ENCODE measurements around the gene TFAP2B. TPM values are rescaled to one million over a fixed set of nuclear protein-coding genes. Genes with fewer than 3 reads are reported as not detected.

Gene TFAP2B
- polyA plus RNA-seq, 3 donors = 0.01 TPM; not detected in 2

DNA sequence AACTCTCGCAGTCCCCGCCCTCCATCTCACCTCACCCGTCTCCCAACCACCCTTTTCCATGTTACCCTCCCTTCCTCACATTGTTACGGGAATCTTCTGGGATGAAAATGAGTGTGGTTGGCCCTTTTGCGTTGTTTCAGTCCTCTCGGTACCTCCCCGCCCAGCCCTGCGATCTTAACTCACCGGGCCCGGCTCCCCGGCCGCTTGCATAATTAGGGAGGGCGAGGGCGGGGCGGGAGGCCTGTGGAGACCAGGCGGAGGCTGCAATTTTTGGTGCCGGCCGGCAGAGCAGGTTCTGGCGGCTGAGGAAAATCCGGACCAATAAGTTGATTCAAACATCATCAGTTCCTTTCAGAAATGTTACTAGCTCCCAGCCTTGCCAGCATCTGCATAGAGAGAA is 25.2 kb downstream of the TFAP2B start:
- no peak overlapping the region for H3K27ac ChIP-seq (ENCODE audit: low read depth, low read length)
- 6 to 7% (median 6%) methylated on average over 20 of the region's 20 CpGs for WGBS, 3 donors

DNA sequence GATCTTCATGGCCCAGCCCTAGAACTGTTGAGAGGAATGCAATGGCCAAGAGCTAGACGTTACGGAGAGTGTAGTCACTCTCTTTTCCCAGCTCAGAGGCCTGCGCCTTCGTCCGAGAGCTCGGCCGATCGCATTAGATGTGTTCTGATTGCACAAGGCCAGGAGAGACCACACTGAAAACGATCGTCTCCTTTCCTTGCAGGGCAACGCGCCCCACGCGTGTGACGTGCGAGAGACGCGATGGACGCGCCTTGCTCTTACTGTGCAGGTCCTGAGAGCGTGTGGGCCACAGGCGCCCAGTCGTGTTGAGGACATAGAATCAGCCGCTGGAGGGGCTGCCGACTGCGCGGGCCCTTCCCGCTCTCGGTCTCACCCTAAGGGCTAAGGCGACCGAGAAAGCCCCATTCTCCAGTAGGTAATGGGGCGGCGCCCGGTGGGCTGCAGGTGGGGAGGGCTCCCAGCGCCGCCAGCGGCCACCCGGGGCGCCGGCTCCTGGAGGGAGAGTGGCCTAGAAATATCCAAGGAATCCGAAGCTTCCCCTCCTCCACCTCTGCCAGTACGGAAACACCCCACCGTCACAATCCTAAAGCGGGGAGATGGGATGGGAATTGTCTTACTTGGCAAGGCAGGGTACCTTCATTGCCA is 26.9 kb downstream of the TFAP2B start:
- WGBS, 3 donors = 2 to 8% (median 6%) methylated on average over 44 of the region's 44 CpGs
- H3K27ac ChIP-seq (ENCODE audit: low read depth, low read length) = no peak overlapping the region

DNA sequence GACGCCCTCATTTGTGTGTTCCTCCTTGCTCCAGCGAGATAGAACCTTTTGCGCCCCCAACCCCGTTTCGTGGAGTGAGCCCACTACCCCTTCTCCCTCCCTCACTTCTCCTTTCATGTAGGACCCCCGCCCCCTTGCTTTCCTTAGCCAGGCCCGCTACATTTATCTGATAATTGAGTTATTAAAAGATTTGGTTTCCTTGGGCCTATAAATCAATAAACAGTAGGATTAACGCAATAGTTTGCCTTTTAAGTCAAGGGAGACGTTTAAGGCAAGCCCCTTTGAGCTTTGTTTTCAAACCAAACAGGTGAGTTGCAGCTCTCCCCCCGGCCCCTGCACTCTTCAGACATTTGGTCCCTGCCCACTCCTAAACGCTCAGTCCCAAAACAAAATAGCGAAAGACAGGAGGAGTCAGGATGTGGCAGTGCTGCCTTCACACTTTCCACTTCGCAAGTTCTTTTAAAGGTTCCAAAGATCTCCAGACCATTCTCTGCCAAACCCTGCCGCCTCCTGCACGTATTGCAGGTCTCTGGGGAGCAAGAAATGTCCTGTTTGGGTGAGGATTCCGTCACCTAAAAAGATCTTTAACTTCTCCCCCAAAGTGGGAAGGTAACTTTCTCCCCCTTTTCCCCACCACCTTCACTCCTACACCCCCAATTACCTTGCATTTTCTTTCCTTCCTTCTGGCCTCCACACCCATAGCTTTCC is 27.6 kb downstream of the TFAP2B start:
- no peak overlapping the region for H3K27ac ChIP-seq (ENCODE audit: low read depth, low read length)
- 5 to 11% (median 8%) methylated on average over 16 of the region's 16 CpGs for WGBS, 3 donors

DNA sequence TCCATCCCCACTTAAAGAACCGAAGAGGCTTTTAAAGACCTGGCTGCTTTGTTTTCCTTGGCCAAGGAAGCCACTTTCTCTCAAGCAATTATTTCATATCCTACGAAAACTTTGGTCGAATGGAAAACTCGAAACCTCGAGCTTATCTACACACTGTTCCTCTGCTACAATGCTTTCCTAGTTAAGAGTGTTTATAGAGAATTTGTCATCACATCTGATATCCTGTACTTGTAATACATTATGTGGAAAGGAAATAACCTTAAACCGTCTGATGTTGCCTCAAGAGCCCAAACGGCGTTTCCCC is 28.1 kb downstream of the TFAP2B start:
- 4 to 7% (median 7%) methylated on average over 8 of the region's 8 CpGs for WGBS, 3 donors
- H3K27ac ChIP-seq (ENCODE audit: low read depth, low read length) = no peak overlapping the region

DNA sequence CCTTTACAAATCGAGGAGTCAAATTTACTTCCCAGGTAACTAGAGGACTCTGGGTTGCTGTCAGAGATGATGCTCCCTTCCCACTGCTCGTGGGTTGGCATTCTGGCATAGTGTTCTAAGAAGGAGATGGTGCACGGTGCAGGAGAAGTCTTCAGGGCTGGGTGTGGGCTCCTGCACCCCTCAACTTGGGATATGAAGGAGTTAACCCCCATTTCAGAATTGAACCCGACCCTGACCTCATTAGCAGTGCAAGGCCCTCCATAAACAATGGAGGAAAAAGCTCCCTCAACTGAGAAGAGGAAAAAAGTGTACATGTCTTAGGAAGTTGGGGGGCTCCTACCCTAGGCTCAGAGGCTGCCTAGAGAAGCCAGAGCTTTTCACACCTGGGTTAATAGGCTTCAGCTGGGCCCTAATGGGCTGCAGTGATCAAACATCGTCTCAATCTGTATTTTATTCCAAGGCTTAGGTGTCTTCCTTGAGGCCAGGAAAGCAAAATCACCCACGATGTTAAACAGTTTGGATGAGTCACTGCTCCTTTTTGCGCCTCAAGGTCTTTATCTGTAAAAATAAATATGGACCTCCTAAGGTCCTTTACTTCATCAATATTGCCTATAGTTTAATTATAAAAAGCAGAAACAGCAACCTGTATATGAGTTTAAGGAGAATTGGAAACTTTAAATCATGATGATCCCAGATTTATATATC is 29.4 kb downstream of the TFAP2B start:
- WGBS, 3 donors = 3 to 10% (median 4%) methylated on average over 7 of the region's 7 CpGs
- no peak overlapping the region for H3K27ac ChIP-seq (ENCODE audit: low read depth, low read length)

DNA sequence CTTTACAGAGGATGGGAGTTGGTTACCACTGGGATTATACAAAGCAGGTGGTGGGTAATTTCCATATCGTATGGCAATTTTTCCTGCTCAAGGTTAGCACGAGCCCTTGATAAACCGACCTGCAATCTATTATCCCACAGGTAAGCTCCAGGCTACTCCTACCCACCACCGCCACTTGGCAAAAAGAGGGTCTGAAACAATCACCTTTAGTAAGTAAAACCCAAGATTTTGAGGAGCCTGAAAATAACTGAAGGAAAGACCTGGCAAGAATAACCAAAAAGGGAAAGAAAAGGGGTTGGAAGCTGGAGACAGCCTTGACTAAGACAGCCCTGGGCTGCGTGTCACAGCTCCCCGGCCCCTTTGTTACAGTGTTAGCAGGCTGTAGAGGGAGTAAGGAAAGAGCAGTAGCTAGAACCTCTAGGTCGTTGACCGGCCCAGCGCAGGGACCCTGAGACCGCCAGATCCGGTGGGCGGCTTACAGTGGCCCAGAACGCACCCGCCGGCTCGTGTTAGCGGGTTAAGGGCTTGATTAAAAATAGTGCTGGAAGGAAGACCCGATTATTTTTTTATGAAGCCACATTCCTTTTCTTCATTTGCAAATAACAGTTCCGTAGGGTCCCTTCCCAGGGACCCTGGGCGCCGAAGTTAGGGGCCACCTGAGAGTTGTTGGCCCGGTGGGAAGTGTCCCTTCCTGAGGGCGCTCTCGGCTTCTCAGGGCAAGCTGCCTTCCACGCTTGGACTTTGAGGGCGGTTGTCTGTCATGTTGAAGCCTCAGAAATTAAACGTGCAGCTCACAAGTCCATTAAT is 30.5 kb downstream of the TFAP2B start:
- WGBS, 3 donors = 3 to 7% (median 6%) methylated on average over 27 of the region's 27 CpGs
- H3K27ac ChIP-seq (ENCODE audit: low read depth, low read length) = no peak overlapping the region

DNA sequence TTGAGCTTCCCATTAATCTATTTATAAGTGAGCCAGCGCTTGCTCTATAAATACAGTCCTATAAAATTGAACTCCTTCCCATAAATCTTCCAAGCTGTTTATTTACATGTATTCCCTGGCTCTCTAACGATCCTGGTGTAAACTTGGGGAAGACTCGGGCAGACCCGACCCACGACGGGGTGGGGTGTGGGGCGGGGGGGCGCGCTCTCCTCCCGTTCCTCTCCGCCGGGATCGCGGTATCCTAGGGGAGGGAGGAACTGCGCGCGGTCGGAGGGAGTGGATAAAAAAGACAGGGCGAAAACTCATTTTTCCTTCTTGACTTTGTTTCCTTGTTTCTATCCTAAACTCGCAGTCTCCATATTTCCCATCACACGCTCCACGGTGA is 31.1 kb downstream of the TFAP2B start:
- no peak overlapping the region for H3K27ac ChIP-seq (ENCODE audit: low read depth, low read length)
- 2 to 4% (median 3%) methylated on average over 22 of the region's 22 CpGs for WGBS, 3 donors

DNA sequence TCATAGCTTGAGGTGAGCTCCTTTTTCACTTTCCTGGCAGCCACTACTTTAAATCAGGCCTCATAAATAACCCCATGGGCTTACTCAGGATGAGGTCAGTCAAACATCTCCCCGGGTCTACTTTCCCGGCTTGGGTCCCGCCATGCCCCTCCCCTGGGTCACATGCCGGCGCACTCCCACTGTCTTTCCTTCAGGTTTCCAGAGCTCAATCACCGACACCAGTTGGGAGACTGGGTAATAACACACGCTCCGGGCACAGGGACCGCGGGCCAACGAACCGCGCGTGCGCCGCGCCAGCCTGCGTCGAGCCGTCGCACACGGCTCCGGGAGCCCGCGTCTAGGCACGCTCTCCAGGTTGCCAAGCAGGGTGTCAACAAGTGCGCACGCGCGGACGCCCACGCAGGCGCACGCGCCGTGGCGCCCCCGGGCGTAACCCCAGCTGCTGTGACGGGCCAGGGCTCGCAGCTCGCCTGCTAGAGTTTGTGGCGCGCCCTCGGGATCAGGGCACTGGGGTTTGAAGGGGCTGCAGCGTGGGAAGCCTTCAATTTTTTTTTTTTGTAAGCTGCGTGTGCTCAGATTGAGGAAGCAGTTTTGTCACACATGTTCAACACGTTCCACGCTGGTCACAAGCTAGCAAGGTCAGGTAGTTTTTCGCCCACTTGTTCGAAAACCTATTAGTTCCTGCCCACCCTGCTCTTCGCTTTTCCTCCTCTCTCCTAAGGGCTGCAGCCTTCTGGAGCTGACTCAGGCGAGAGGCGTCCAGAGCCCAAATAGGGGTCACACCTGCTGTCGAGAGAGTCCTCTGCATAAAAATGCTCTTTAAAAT is 31.8 kb downstream of the TFAP2B start:
- no peak overlapping the region for H3K27ac ChIP-seq (ENCODE audit: low read depth, low read length)
- WGBS, 3 donors = 3 to 4% (median 3%) methylated on average over 54 to 55 of the region's 55 CpGs

DNA sequence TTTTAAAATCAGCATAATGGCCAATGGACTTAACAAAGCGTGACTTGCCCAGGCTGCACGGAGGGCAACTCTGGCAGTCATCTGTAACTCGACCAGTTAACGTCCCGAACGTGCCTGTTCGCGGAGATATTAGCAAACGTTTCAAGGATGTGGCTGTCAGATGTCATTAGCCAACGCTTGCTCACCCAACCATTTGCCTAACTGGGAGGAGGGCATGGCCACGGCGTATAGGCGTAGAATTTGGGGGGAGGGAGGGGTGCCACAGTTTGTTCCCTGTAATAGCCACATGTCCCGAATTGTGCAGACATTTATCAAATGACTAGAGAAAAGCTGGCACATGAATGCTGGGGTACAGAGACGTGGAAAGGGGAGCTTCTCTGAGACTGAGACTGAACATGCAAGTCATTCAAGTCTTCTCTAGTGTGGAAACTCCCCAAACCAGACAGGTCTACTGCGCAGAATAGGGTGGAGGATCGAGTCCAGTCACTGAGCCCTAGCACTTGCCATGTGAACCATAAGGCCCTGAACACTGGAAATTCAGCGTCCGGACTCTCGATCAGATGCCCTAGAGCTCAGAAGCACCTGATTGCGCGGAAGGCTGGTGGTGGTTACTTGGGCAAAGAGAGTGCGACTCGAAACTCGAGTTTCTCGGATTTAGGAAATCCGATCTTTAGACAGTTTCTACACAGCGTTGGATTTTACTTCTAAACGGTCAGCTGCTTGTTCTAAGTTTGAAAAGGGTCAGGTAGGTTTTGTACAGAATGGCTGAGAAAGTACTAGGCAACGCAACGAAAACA is 32.6 kb downstream of the TFAP2B start:
- WGBS, 3 donors = 5 to 10% (median 8%) methylated on average over 31 of the region's 31 CpGs
- H3K27ac ChIP-seq (ENCODE audit: low read depth, low read length) = no peak overlapping the region

DNA sequence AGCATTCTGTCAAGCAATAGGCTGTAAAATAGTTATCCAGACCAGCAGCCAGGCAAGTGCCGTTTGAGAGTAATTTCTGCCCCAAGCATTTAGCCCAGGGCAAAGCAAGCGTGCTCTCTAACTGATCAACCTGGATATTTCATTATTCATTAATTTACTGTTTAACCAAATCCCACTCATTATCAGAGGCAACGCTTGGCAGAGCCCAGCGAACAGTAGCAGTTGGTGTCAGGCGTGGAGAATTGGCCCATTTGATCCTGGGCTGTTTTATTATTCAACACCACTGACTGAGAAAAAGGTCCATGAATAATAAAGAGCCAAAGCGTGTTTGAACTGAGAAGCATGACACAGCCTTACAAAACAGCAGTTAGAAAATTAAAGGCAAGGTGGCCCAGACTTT is 35.3 kb downstream of the TFAP2B start:
- H3K27ac ChIP-seq (ENCODE audit: low read depth, low read length) = no peak overlapping the region
- WGBS, 3 donors = 11 to 33% (median 31%) methylated on average over 6 of the region's 6 CpGs

DNA sequence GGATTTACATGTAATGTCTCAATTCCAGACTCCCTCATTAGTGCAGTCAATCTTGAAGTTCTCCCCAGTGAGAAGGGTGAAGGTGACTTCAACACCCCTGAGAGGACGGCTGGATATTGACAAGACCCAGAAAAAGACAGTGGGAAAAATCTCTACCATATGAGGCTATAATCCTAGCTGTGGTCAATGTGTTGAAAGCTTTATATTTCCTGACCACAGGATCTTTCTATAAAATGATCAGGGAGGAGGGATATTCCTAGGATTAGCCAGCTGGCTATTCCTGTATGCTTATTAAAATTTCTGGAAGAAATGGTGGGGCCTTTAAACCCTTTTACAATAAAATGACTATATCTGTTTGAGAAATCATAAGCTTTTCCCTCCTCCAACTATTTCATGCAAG is 43.0 kb downstream of the TFAP2B start:
- no peak overlapping the region for H3K27ac ChIP-seq (ENCODE audit: low read depth, low read length)
- 0% methylated on average over 1 of the region's 1 CpG for WGBS, 3 donors

DNA sequence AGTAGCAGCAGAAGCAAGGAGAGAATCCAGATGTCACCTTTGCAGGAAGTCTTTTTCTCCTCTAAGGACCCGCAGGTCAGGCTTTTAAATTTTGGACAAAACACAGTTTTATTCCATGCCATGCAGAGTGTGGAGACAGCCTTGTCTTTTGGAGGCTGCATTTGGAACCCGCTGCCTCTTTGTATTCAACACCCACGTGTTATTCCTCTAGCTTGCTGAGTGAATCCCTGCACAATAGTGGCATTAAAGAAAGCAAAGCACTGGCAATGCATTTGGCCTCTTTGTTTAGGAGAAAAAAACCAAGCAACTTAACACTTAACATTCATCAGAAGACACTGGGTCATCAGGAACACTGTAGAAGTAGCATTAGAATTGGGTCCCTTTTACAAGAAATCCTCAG is 43.5 kb downstream of the TFAP2B start:
- WGBS, 3 donors = 58 to 72% (median 64%) methylated on average over 3 of the region's 3 CpGs
- H3K27ac ChIP-seq (ENCODE audit: low read depth, low read length) = no peak overlapping the region

DNA sequence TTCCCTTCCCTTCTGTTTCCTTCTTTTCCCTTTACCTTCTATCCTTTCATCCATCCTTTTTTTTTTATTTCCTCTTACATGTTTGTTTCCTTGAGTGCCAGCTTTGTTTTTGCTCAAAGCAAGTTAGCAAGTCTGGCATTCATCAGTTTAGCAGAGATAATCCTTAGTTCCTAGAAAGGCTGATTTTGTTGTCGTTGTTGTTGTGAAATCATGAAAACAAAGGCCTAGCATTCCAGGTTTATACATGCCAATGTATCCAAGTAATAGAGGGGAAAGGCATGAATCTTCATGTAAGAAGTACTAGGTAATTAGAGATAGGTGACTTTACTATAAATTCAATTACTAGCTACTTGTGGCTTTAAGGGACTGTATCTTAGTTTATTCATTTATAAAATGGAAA is 45.9 kb downstream of the TFAP2B start:
- WGBS, 3 donors = 32 to 38% (median 33%) methylated on average over 1 of the region's 1 CpG

DNA sequence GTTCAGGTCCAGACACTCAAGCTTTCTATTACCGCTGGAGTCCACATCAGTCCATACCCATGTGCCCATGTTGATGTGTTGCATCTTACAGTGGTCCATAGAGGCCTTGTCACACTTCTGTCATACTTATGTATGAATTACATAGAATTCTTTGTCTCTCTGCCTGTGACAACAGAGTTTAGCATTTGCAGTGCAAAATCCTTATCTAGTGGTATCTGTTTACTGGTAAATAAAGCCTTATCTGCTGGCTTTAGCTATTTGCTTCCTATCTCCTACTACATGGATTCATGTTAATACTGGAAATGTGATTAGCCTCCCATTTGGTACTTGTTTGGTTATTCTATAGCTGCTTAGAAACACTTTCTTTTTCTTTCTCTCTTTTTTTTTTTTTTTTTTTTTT is 49.8 kb downstream of the TFAP2B start:
- H3K27ac ChIP-seq (ENCODE audit: low read depth, low read length) = no peak overlapping the region
- WGBS, 3 donors = 92 to 99% (median 97%) methylated on average over 1 of the region's 1 CpG

More for the DNA sequence above, 45.9 kb downstream of the TFAP2B start:
- no peak overlapping the region for H3K27ac ChIP-seq (ENCODE audit: low read depth, low read length)

DNA sequence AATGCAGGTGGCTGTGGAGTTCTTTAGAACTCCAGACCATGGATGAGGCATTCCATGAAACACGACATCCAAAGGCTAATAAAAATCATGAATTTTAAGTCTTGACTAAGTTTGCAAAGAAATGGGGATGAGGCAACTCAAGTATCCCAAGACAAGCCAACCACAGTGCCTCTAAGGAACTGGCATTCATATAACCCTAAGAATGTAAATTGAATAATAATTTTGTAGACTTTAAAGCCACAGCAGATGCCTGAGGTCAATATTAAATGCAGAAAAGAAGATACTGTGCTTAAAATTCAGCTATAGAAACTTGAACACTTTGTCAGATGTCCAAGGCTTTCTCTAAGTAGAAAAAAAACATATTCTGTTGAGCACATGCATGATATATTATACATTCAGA is 54.5 kb downstream of the TFAP2B start:
- no peak overlapping the region for H3K27ac ChIP-seq (ENCODE audit: low read depth, low read length)
- WGBS, 3 donors = 68 to 76% (median 71%) methylated on average over 1 of the region's 1 CpG

DNA sequence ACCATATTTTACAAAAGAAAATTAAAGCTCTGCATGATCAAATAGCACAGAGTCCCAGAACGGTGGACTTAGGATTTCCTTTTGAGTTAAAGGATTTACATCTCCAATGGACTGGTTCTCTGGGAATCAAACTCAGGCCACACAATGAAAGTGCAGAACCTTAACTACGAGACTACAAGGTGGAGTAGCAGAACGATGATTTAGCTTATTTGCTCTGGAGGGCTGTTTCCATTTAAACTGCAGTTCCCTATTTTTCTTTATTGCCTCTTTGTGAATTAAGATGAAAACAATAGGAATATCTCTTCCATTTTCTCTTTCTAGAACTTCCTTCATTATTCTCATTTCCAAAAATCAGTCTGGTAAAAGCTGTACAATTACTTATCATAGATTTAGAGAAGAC is 65.7 kb downstream of the TFAP2B start:
- H3K27ac ChIP-seq (ENCODE audit: low read depth, low read length) = no peak overlapping the region
- 57 to 63% (median 60%) methylated on average over 3 of the region's 3 CpGs for WGBS, 3 donors

DNA sequence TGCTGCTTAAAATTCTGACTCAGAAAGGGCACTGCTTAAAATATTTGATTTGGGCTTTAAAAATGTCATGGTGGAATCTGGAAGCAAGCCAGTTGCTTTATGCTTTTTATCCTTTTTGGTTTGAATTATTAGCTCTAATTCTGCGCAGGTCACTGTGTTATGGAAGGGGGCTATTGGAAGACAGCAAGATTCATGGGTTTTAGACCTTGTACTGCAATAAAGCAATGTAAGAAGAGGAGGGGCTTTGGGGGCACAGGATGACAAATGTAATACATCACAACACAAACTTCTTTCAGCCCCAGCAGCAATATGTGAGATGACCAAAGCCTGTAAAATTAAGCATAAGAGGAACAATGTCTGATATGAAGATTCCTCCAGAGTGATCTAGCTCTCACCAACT is 68.4 kb downstream of the TFAP2B start:
- no peak overlapping the region for H3K27ac ChIP-seq (ENCODE audit: low read depth, low read length)
- WGBS, 3 donors = 79 to 83% (median 81%) methylated on average over 1 of the region's 1 CpG

DNA sequence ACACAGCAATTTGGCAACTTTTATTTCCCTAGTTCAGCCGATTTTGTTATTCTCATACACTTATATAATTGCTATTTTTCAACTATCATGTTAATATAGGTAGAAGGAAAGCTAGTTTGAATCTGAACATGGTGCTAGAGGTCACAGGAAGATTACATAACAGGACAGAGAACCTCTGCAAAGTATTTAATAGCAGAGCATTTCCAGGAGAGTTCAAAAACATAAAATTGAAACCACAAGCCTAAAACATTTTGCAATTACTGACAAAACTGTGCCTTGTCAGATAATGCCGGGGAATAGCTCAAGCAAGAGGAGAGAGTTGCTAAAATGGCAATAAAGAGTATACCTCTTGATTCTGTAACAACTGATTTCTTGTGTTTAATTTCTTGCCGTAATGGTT is 70.8 kb downstream of the TFAP2B start:
- H3K27ac ChIP-seq (ENCODE audit: low read depth, low read length) = no peak overlapping the region
- WGBS, 3 donors = 59 to 65% (median 62%) methylated on average over 3 of the region's 3 CpGs

Data from adipose tissue (tissue), 3 donors.